Liver (tissue), 3 donors: ENCODE data around the gene CES4A.
"Not testable (repeated sequence)": the region's sequence is repeated elsewhere in the genome, so short reads cannot be mapped to it uniquely, and the experiment has no call there.

ENCODE experiments used
- FOXA2 ChIP-seq: IDR thresholded peaks from 2 replicates; pipeline ENCODE4 v1.6.1; 2016; ENCODE audit warnings: antibody characterized with exemption
- GABPA ChIP-seq, 2 donors: IDR thresholded peaks in 1 of 2; conservative IDR thresholded peaks in 1 of 2; 2 replicates each; pipeline ENCODE4 v1.6.1; 2016; ENCODE audit warnings: antibody characterized with exemption in 2 of 2, mild to moderate bottlenecking in 1 of 2, moderate library complexity in 1 of 2
- HNF4G ChIP-seq: IDR thresholded peaks from 2 replicates; pipeline ENCODE4 v1.6.1; 2016; ENCODE audit warnings: antibody characterized with exemption
- JUND ChIP-seq, 2 donors: IDR thresholded peaks; 2 replicates each; pipeline ENCODE4 v1.6.1; 2016; ENCODE audit warnings: antibody characterized with exemption in 2 of 2
- RAD21 ChIP-seq, 2 donors: IDR thresholded peaks; 2 replicates each; pipeline ENCODE4 v1.6.1; 2016; ENCODE audit warnings: antibody characterized with exemption in 2 of 2, mild to moderate bottlenecking in 2 of 2
- RXRA ChIP-seq, 2 donors: IDR thresholded peaks; 2 replicates each; pipeline ENCODE4 v1.6.1; 2017 to 2018; ENCODE audit warnings: antibody characterized with exemption in 2 of 2, mild to moderate bottlenecking in 1 of 2
- SP1 ChIP-seq: IDR thresholded peaks from 2 replicates; pipeline ENCODE4 v1.6.1; 2018; ENCODE audit warnings: antibody characterized with exemption, mild to moderate bottlenecking
- TAF1 ChIP-seq: conservative IDR thresholded peaks from 2 replicates; pipeline ENCODE4 v1.6.1; 2016; ENCODE audit warnings: antibody characterized with exemption, mild to moderate bottlenecking
- YY1 ChIP-seq: IDR thresholded peaks from 2 replicates; pipeline ENCODE4 v1.6.1; 2016; ENCODE audit warnings: antibody characterized with exemption, mild to moderate bottlenecking
- TF ChIP-seq, protein P1 (sequence below): fragments of 150-350 bp; IDR thresholded peaks from 2 replicates; pipeline ENCODE4 v1.5.1; 2017; ENCODE audit warnings: improper control_type of control experiment, low read depth, low read length; ENCODE audit not compliant: missing input control
- TF ChIP-seq, protein P2 (sequence below): IDR thresholded peaks from 2 replicates; pipeline ENCODE4 v1.6.1; 2016; ENCODE audit warnings: antibody characterized with exemption
- TF ChIP-seq, protein P3 (sequence below): IDR thresholded peaks from 2 replicates; pipeline ENCODE4 v1.6.1; 2016; ENCODE audit warnings: antibody characterized with exemption, mild to moderate bottlenecking
- TF ChIP-seq, protein P4 (sequence below): IDR thresholded peaks from 2 replicates; pipeline ENCODE4 v1.6.1; 2016; ENCODE audit warnings: antibody characterized with exemption
- donor health status: healthy.
- donor health status: healthy.

DNA sequence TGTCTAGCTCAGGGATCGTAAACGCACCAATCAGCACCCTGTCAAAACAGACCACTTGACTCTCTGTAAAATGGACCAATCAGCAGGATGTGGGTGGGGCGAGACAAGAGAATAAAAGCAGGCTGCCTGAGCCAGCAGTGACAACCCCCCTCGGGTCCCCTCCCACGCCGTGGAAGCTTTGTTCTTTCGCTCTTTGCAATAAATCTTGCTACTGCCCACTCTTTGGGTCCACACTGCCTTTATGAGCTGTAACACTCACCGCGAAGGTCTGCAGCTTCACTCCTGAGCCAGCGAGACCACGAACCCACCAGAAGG lies 13.5 kb upstream of the CES4A start:
- TF ChIP-seq TAF1; RXRA (IDR thresholded peaks at IDR 0.05); GABPA (IDR thresholded peaks at IDR 0.05 in 1 of 2, conservative IDR thresholded peaks at IDR 0.05 in 1 of 2); RAD21 (IDR thresholded peaks at IDR 0.05); SP1; JUND (IDR thresholded peaks at IDR 0.05); YY1; FOXA2; HNF4G: not testable (repeated sequence)
- TF ChIP-seq, protein P1, sequence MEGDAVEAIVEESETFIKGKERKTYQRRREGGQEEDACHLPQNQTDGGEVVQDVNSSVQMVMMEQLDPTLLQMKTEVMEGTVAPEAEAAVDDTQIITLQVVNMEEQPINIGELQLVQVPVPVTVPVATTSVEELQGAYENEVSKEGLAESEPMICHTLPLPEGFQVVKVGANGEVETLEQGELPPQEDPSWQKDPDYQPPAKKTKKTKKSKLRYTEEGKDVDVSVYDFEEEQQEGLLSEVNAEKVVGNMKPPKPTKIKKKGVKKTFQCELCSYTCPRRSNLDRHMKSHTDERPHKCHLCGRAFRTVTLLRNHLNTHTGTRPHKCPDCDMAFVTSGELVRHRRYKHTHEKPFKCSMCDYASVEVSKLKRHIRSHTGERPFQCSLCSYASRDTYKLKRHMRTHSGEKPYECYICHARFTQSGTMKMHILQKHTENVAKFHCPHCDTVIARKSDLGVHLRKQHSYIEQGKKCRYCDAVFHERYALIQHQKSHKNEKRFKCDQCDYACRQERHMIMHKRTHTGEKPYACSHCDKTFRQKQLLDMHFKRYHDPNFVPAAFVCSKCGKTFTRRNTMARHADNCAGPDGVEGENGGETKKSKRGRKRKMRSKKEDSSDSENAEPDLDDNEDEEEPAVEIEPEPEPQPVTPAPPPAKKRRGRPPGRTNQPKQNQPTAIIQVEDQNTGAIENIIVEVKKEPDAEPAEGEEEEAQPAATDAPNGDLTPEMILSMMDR: not testable (repeated sequence)
- TF ChIP-seq, protein P2, sequence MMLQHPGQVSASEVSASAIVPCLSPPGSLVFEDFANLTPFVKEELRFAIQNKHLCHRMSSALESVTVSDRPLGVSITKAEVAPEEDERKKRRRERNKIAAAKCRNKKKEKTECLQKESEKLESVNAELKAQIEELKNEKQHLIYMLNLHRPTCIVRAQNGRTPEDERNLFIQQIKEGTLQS: not testable (repeated sequence)
- TF ChIP-seq, protein P3, sequence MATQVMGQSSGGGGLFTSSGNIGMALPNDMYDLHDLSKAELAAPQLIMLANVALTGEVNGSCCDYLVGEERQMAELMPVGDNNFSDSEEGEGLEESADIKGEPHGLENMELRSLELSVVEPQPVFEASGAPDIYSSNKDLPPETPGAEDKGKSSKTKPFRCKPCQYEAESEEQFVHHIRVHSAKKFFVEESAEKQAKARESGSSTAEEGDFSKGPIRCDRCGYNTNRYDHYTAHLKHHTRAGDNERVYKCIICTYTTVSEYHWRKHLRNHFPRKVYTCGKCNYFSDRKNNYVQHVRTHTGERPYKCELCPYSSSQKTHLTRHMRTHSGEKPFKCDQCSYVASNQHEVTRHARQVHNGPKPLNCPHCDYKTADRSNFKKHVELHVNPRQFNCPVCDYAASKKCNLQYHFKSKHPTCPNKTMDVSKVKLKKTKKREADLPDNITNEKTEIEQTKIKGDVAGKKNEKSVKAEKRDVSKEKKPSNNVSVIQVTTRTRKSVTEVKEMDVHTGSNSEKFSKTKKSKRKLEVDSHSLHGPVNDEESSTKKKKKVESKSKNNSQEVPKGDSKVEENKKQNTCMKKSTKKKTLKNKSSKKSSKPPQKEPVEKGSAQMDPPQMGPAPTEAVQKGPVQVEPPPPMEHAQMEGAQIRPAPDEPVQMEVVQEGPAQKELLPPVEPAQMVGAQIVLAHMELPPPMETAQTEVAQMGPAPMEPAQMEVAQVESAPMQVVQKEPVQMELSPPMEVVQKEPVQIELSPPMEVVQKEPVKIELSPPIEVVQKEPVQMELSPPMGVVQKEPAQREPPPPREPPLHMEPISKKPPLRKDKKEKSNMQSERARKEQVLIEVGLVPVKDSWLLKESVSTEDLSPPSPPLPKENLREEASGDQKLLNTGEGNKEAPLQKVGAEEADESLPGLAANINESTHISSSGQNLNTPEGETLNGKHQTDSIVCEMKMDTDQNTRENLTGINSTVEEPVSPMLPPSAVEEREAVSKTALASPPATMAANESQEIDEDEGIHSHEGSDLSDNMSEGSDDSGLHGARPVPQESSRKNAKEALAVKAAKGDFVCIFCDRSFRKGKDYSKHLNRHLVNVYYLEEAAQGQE: not testable (repeated sequence)
- TF ChIP-seq, protein P4, sequence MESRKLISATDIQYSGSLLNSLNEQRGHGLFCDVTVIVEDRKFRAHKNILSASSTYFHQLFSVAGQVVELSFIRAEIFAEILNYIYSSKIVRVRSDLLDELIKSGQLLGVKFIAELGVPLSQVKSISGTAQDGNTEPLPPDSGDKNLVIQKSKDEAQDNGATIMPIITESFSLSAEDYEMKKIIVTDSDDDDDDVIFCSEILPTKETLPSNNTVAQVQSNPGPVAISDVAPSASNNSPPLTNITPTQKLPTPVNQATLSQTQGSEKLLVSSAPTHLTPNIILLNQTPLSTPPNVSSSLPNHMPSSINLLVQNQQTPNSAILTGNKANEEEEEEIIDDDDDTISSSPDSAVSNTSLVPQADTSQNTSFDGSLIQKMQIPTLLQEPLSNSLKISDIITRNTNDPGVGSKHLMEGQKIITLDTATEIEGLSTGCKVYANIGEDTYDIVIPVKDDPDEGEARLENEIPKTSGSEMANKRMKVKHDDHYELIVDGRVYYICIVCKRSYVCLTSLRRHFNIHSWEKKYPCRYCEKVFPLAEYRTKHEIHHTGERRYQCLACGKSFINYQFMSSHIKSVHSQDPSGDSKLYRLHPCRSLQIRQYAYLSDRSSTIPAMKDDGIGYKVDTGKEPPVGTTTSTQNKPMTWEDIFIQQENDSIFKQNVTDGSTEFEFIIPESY: not testable (repeated sequence)
